ENCODE results near the gene ITGB1BP1. TPM values are rescaled to one million over a fixed set of nuclear protein-coding genes. Genes with fewer than 3 reads are reported as not detected.

ITGB1BP1 gene
- total RNA-seq, 6 experiments from 2014 or later = 205 to 238 (median 225) TPM

GRCh38 chr2:9405636-9406035, 17.7 kb downstream of the ITGB1BP1 start:
- H3K9me3 Mint-ChIP-seq = no peaks in the 10 kb centered on the region
- H3K27ac Mint-ChIP-seq = peak overlapping the region; percentile 33; the same call in 1 of the 2 replicates
- peaks cover 33% of the 10 kb centered on the region for H3K36me3 Mint-ChIP-seq (ENCODE audit: low read depth)
- H3K4me1 Mint-ChIP-seq (ENCODE audit: low read depth) = peaks cover 53% of the 10 kb centered on the region
- TF ChIP-seq CTCF (IDR thresholded peaks at IDR 0.05) = no peak
- DNase-seq = peak; percentile 32
- no peak overlapping the region for H3K4me3 Mint-ChIP-seq
- H3K27me3 Mint-ChIP-seq (ENCODE audit: insufficient read depth) = peaks cover 3% of the 10 kb centered on the region; the same call in 1 of the 2 replicates

GRCh38 chr2:9404451-9404850, 18.9 kb downstream of the ITGB1BP1 start:
- DNase-seq = no peak
- Mint-ChIP-seq H3K27me3 (ENCODE audit: insufficient read depth) (peaks cover 3% of the 10 kb centered on the region; the same call in 1 of the 2 replicates), H3K27ac (no peak overlapping the region), H3K4me3 (no peak overlapping the region), H3K9me3 (no peaks in the 10 kb centered on the region), H3K36me3 (ENCODE audit: low read depth) (peaks cover 32% of the 10 kb centered on the region), H3K4me1 (ENCODE audit: low read depth) (peaks cover 53% of the 10 kb centered on the region)
- no peak for TF ChIP-seq CTCF (IDR thresholded peaks at IDR 0.05)

- peaks cover 32% of the 10 kb centered on the region for H3K36me3 Mint-ChIP-seq (ENCODE audit: low read depth)
- no peak for TF ChIP-seq CTCF (IDR thresholded peaks at IDR 0.05)
- H3K4me3 Mint-ChIP-seq = no peak overlapping the region
- DNase-seq = peak; percentile 46
- H3K27ac Mint-ChIP-seq = peak overlapping the region; percentile 24; the same call in 1 of the 2 replicates
- H3K27me3 Mint-ChIP-seq (ENCODE audit: insufficient read depth) = peaks cover 3% of the 10 kb centered on the region; the same call in 1 of the 2 replicates
- H3K4me1 Mint-ChIP-seq (ENCODE audit: low read depth) = peaks cover 51% of the 10 kb centered on the region
- H3K9me3 Mint-ChIP-seq = no peaks in the 10 kb centered on the region
Measured at GRCh38 chr2:9403924-9404323, 19.4 kb downstream of the ITGB1BP1 start.

- TF ChIP-seq CTCF (IDR thresholded peaks at IDR 0.05) = no peak
- no peak for DNase-seq
- Mint-ChIP-seq H3K9me3 (no peaks in the 10 kb centered on the region), H3K36me3 (ENCODE audit: low read depth) (peaks cover 21% of the 10 kb centered on the region), H3K27ac (no peak overlapping the region), H3K4me1 (ENCODE audit: low read depth) (peaks cover 36% of the 10 kb centered on the region), H3K27me3 (ENCODE audit: insufficient read depth) (peaks cover 2% of the 10 kb centered on the region; the same call in 1 of the 2 replicates), H3K4me3 (no peak overlapping the region)
Measured at GRCh38 chr2:9401646-9402371, 21.5 kb downstream of the ITGB1BP1 start.

- no peak for DNase-seq
- Mint-ChIP-seq H3K27me3 (ENCODE audit: insufficient read depth) (peaks cover 1% of the 10 kb centered on the region; the same call in 1 of the 2 replicates), H3K9me3 (no peaks in the 10 kb centered on the region), H3K4me3 (no peak overlapping the region), H3K27ac (no peak overlapping the region), H3K36me3 (ENCODE audit: low read depth) (peaks cover 17% of the 10 kb centered on the region; the same call in 1 of the 2 replicates), H3K4me1 (ENCODE audit: low read depth) (peaks cover 32% of the 10 kb centered on the region)
- TF ChIP-seq CTCF (IDR thresholded peaks at IDR 0.05) = no peak
Measured at GRCh38 chr2:9401059-9401547, 22.2 kb downstream of the ITGB1BP1 start.

All from HFFc6 (cell line).